Superior temporal gyrus (tissue), 1 donor: ENCODE data around the gene NCOA5.

ENCODE experiments used
- DNase-seq: peaks from one replicate; pipeline ENCODE4 v3.0.0-alpha.2; 2016; ENCODE audit errors: extremely low spot score

The NCOA5 gene

DNA sequence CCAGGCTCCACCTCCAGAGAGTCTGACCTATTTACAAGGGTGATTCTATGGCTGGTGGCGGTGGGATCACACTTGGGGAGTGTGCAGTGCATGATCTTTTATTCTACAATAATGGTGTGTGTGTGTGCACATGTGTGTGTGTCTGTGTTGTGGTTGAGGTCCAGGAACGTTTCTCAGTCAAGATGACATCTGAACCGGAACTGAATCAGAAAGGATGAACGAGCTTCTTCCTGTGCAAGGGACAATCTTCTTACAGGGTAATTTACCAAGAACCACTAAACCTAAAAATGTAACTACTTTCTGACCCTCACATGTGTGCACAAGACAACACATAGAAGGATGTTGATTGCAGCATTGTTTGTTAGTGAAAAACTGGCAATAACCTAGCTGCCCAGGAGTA lies 72.5 kb downstream of the NCOA5 start:
- no peak for DNase-seq

DNA sequence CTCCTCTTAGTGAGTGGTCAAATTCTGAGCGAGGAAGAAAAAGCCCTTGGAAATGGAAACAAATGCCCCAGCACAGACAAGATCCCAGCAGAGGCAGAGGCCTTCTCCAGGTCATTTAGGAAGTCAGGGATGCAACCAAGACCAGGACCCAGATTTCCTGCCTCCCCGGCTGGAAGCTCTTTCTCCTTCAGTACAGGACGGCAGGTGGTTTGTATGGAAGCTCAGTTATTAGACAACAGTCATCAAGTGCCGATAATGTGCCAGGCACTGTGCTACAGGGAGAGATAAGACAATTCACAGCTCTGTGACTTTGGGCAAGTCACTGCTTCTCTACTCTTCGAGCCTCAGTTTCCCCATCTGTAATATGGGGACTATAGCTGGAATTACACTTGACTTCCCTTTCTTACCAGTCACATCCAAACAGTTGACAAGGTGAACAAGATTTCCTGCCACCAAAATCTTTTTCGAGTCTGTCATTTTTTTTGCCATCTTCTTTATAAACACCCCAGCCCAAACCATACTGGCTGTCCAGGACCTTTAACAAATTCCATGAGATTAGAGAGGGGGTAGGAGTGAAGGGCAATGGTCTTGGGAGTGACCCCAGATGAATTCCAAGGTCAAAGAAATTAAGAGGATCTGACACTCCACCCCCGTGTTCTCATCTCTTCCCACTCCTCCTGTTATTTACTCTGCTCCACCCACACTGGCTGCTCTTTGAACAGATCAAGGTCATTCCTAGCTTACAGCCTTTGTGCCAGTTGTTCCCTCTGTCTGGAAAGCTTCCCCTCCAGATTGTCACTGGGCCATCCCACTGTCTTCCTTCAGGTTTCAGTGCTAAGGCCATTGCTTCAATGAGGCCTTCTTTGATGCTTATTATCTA lies 75.0 kb downstream of the NCOA5 start:
- DNase-seq = no peak

DNA sequence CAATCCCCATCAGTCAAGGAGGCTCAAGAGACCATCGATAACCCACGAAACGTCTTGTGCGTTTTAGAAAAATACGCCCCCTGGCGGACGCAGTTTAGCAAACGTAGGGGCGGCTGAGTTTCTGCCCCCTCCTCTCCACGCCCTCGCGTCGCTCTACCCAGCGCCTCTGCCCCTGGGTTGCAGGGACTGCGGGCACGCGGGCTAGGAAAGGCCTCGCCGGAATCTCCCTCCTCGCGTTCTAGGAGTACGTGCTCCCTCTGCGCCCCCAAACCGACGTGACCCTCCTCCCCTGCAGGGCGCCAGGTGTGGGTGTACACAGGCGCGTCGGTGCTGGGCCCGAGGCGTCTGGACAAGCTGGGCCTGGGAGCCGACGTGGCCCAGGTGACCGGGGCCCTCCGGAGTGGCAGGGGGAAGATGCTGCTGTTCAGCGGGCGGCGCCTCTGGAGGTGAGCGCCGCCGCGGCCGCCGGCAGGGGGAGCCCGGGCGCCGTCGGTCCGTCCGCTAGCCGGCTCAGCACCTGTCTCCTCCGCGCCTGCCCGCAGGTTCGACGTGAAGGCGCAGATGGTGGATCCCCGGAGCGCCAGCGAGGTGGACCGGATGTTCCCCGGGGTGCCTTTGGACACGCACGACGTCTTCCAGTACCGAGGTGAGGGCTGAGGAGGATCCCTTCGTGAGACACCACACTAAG lies 75.8 kb downstream of the NCOA5 start:
- no peak for DNase-seq

DNA sequence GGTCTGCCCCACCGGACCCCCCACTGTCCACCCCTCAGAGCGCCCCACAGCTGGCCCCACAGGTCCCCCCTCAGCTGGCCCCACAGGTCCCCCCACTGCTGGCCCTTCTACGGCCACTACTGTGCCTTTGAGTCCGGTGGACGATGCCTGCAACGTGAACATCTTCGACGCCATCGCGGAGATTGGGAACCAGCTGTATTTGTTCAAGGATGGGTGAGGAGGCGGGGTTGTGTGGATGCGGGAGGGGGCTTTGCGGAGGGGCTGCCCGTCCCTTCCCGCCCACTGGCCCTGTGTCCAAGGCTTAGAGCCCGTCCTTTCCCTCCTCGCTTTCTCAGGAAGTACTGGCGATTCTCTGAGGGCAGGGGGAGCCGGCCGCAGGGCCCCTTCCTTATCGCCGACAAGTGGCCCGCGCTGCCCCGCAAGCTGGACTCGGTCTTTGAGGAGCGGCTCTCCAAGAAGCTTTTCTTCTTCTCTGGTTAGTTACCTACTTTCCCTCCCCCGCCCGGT lies 76.4 kb downstream of the NCOA5 start:
- no peak for DNase-seq

DNA sequence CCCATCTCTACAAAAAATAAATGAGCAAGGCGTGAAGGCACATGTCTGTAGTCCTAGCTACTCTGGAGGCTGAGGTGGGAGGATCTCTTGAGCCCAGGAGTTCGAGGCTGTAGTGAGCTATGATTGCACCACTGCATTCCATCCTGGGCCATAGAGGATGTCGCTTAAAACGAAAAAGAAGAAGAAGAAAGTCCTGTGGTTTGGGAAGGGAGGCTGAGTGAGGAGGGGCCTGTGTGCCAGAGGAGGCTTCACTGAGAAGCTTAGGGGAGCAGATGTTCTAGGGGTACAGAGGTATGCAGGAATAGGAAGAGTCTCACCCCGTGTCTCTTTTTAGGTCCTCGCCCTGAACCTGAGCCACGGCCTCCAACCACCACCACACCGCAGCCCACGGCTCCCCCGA lies 76.8 kb downstream of the NCOA5 start:
- no peak for DNase-seq

- DNase-seq = no peak
These were observed 77.9 kb downstream of the NCOA5 start for GRCh38 chr20:46011631-46012482.
